Posterior vena cava (tissue), 2 donors: ENCODE data around the gene NFE2. TPM values are rescaled to one million over a fixed set of nuclear protein-coding genes. Genes with fewer than 3 reads are reported as not detected.
"Not testable (repeated sequence)": the region's sequence is repeated elsewhere in the genome, so short reads cannot be mapped to it uniquely, and the experiment has no call there.

Experiments used
- DNase-seq: peaks from one replicate; pipeline ENCODE4 v3.0.0-alpha.2; 2020; ENCODE audit warnings: low spot score
- intact Hi-C, 2 donors: fragments of 100-400 bp; cut with DNase I; formaldehyde crosslinking; loops; one replicate each; pipeline versions ENCODE4 v1.14.1 to v1.14.2; 2022 to 2023
- total RNA-seq, 2 donors: library from RNA; stranded (reverse); fragmentation: NEBNext Ultra II Directional; extraction: Animal tissue kit (Norgen Biotek cat#: 25700); gene quantifications; one replicate each; pipeline ENCODE4 v1.2.1, GENCODE V29; 2021
- donor health status: DM: yes; HTN: yes; CAD: no.
- donor health status: DM: yes; HTN: yes; CAD: no.

NFE2 gene
- total RNA-seq, 2 donors from 2014 or later: 1.6 to 3.5 TPM

- intact Hi-C loops: no loop called here
- DNase-seq: no peak
Measured at GRCh38 chr12:54287261-54288157, 13.3 kb downstream of the NFE2 start.

- intact Hi-C loops: no loop called here
- DNase-seq: no peak
Measured at GRCh38 chr12:54286042-54287030, 14.5 kb downstream of the NFE2 start.

GRCh38 chr12:54285150-54286041, 15.4 kb downstream of the NFE2 start:
- intact Hi-C loops: no loop called here
- DNase-seq: no peak

GRCh38 chr12:54284070-54284780, 16.6 kb downstream of the NFE2 start:
- DNase-seq, intact Hi-C loops: not testable (repeated sequence)

- intact Hi-C loops: loop anchor here in 1 of 2 donors (2.0 kb wide), 1 partner anchor 48 kb away; no protein-coding TSS in a partner anchor
Measured at GRCh38 chr12:54282949-54283593, 17.7 kb downstream of the NFE2 start.

GRCh38 chr12:54281694-54282093, 19.1 kb downstream of the NFE2 start:
- intact Hi-C loops: loop anchor here in 1 of 2 donors (2.0 kb wide), 1 partner anchor 49 kb away; no protein-coding TSS in a partner anchor
- DNase-seq: not testable (repeated sequence)

More at GRCh38 chr12:54282949-54283593, 17.7 kb downstream of the NFE2 start:
- no peak for DNase-seq

- intact Hi-C loops, DNase-seq: not testable (repeated sequence)
Measured at GRCh38 chr12:54281261-54281638, 19.6 kb downstream of the NFE2 start.

- DNase-seq: peak; percentile 97
- intact Hi-C loops: no loop called here
Measured at GRCh38 chr12:54280468-54281260, 20.2 kb downstream of the NFE2 start, which contains the start of gene HNRNPA1. Gene HNRNPA1, plus strand, starts transcription at chr12:54280726. Its CDS starts 82 bp downstream, at chr12:54280808.

GRCh38 chr12:54279632-54280467, 21.0 kb downstream of the NFE2 start, which contains the start of gene CBX5:
Gene CBX5, minus strand, starts transcription at chr12:54280122. Its CDS starts 22,472 bp downstream, at chr12:54257650.
- intact Hi-C loops: no loop called here
- DNase-seq: peak; percentile 100

GRCh38 chr12:54279227-54279631, 21.6 kb downstream of the NFE2 start:
- no peak for DNase-seq
- intact Hi-C loops: no loop called here

GRCh38 chr12:54277823-54278276, 23.0 kb downstream of the NFE2 start:
- DNase-seq: no peak
- intact Hi-C loops: no loop called here

- intact Hi-C loops: no loop called here
- DNase-seq: no peak
Measured at GRCh38 chr12:54276368-54276767, 24.4 kb downstream of the NFE2 start.

- no peak for DNase-seq
- intact Hi-C loops: no loop called here
Measured at GRCh38 chr12:54273981-54274380, 26.8 kb downstream of the NFE2 start.

GRCh38 chr12:54272214-54272613, 28.6 kb downstream of the NFE2 start:
- DNase-seq: no peak
- intact Hi-C loops: no loop called here

GRCh38 chr12:54270345-54270744, 30.5 kb downstream of the NFE2 start:
- no peak for DNase-seq
- intact Hi-C loops: no loop called here

- DNase-seq: no peak
- intact Hi-C loops: no loop called here
Measured at GRCh38 chr12:54266852-54267251, 34.0 kb downstream of the NFE2 start.
